8988T (cell line): ENCODE measurements around the gene TIA1.
A peak's percentile ranks its signal among the peaks of the same experiment; 100 is the strongest.
"Not testable (repeated sequence)": the region's sequence is repeated elsewhere in the genome, so short reads cannot be mapped to it uniquely, and the experiment has no call there.

Experiments used
- DNase-seq: peaks from one replicate; pipeline ENCODE4 v3.0.0; 2011

The TIA1 gene

DNA sequence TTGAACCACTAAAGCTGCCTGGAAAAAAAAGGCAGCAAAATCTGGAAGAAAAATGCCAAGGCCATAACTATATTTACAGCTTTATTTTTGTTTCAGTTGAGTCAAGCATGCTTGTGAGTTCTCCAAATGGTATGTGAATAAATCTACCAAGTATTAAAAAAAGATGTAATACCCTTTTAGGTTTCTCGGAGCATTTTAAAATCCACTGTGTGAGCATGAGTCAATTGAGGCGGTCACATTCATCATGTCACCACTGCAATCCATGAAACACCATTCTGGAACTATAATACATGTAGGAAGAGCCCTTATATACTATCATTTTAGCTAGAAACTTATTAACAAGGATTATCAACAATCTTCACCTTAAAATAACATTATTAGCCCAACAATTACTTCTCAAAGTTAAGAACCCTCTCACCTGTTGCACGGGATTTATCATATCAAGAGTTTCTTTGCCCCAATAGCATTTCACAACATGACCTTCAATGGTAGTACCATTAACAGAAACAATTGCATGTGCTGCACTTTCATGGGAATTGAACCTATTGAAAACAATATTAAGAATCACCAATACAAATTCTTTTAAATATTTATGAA lies 33.4 kb downstream of the TIA1 start:
- no peak for DNase-seq

GRCh38 chr2:70214365-70214764 lies 34.1 kb downstream of the TIA1 start:
- no peak for DNase-seq

GRCh38 chr2:70212298-70212932 lies 36.0 kb downstream of the TIA1 start:
- no peak for DNase-seq

DNA sequence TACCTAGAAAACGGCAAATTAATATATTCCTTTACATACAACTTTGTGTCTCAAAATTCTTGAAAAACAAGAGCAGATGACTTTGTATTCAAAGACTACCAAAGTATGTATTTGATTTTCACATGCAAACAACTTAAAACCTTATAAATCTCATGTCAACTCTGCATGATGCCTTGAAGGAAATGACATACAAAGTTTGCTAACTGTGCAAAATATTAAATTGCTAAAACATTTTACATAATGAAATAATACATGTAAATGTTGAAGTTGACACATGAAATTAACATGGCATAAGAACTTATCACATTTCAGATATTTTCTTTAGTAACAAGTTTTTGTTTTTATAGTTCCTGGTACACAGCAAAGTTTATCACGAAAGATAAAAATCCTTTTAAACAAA lies 36.8 kb downstream of the TIA1 start:
- no peak for DNase-seq

DNA sequence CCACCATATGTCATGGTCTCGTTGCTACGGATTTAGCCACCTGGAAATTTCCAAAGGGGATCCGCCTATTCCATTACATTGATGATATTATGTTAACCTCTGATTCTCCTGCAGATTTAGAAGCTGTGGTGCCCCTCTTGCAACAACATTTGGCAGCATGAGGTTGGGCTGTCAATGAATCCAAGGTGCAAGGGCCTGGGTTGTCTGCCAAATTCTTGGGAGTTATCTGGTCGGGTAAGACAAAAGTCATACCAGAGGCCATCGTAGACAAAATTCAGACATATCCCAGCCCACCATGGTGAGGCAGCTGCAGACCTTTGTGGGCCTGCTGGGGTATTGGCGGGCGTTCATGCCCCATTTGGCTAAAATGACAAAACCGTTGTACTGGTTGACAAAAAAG lies 44.0 kb downstream of the TIA1 start:
- no peak for DNase-seq

- DNase-seq = no peak
Measured at GRCh38 chr2:70203086-70203485, 45.3 kb downstream of the TIA1 start.

GRCh38 chr2:70202236-70202806 lies 46.1 kb downstream of the TIA1 start:
- DNase-seq = no peak

DNA sequence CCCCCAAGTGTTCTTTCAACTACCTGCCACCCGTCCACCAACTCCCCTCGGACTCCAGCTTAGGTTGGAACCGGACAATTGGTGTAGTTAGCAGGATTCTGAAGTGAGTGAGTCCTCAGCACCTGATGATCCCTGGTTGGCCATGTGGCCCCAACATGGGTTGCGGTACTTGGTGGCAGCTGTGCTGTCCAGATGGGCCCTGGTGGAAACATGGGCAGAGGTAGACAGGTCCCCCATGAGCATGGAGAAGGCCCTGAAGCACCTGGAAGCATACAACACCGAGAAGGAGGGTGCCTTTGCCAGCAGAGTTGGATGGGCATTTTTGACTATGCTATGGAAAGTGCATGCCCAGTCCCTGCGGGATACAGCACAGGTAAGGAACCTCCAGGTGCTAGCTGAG lies 46.6 kb downstream of the TIA1 start:
- DNase-seq = no peak

DNA sequence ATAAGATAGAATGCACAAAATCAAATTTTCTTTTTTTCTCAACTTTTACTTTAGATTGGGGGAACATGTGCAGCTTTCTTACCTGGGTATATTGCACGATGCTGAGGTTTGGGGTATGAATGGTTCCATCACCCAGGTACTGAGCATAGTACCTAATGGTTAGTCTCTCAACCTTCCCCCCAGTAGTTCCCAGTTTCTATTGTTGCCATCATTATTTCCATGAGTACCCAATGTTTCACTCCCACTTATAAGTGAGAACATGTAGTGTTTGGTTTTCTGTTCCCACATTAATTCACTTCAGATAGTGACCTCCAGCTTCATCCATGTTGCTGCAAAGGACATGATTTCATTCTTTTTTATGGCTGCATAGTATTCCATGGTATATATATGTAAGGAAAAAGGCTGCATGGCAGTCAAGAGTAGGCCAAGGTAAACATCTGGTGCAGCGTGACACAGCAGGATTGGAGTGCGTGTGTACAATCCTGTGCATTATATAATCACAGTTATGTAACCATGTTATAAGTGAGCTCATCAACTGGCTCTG lies 47.1 kb downstream of the TIA1 start:
- DNase-seq = no peak

GRCh38 chr2:70199320-70199864 lies 49.0 kb downstream of the TIA1 start:
- DNase-seq = no peak

GRCh38 chr2:70192516-70192915 lies 55.9 kb downstream of the TIA1 start:
- no peak for DNase-seq

GRCh38 chr2:70191244-70191735 lies 57.1 kb downstream of the TIA1 start:
- no peak for DNase-seq

DNA sequence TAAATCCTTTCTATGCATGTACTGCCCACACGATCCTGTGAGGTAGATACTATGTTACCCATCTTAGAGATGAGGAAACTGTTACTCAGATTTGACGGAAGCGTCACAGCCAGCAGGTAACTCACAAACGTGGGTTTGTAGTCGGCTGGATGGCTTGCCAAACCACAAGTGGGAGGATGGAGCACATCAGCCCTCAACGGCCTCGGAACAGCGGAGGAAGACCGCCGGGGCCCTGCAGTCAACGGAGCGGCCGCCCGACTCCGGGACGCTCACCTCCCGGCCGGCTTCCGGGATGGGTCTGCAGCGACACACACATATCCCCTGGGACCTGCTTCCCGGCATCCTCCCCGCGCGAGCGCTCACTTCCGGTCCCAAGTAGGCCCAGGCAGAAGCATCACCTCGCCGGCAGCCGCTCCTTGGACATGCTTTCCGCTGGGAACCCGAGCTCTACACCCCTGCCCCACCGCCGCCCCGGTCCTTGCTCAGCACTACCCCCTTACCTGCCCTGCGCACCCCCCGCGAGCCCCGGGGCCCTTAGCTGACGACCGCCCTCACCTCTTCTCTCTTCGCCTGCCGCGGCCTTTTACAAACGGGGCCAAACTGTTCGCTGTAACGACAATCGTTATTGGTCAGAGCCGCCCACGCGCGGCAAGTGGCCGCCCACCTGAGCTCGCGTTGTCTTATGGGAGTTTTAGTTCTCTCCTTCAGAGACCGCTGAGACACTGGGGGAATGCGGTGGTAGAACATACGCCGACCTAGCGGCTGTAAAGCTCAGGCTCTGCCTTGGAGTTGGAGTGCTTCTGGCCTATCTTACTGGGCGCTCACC lies 57.8 kb downstream of the TIA1 start, which contains the start of gene C2orf42:
Gene C2orf42, minus strand, starts transcription at position 602 of the 826 bp plus-strand sequence. CDS start 9,034 bp downstream, outside the sequence.
- peak; percentile 90 for DNase-seq

GRCh38 chr2:70188460-70188859 lies 60.0 kb downstream of the TIA1 start:
- no peak for DNase-seq

GRCh38 chr2:70187170-70187569 lies 61.3 kb downstream of the TIA1 start:
- DNase-seq = not testable (repeated sequence)

GRCh38 chr2:70182689-70183088 lies 65.7 kb downstream of the TIA1 start:
- DNase-seq = no peak

- no peak for DNase-seq
Measured at GRCh38 chr2:70181363-70181956, 67.0 kb downstream of the TIA1 start.

GRCh38 chr2:70173520-70173919 lies 74.9 kb downstream of the TIA1 start:
- no peak for DNase-seq

- DNase-seq = not testable (repeated sequence)
Measured at GRCh38 chr2:70169654-70170245, 78.7 kb downstream of the TIA1 start.

DNA sequence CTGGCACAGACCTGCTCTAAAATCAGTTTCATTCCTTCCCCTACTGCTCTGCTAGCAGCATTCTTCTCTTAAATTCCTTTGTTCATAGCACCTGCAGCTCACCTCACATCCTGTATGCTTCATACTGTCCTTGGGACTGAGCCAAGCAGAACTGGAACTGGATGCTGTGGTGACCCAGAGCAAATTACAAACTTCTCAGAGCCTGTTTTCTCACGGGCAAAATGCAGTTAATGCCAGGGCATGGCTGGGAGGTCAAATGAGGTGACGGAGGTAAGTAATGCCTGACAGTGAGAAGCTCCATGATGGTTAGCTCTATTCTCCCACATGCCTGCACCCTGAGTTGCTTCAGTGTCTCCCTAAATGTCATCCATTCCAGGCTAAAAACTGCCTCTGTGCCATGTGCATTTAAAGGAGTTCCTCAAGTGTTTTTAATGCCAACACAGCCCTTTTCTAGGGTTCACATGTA lies 87.3 kb downstream of the TIA1 start:
- no peak for DNase-seq

DNA sequence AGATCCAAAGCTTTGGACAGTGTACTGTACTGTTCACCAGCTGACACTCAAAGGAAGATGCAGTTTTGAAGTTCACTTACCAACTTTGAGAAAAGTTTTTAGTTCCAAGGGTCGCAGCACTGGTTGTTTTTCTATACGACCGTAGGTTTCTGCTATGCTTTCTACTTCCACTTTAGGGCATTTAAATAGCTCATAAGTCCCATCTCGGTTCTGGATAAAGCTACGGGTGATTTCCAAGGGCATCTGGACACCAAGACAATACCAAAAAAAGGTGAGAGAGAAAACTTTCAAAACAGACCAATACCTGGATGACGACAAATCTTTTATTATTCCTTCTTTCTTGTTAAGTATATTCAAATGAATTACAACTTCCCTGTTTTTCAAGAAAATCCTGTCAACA lies 87.9 kb downstream of the TIA1 start:
- no peak for DNase-seq
